ENCODE results near the gene CD27. TPM values are rescaled to one million over a fixed set of nuclear protein-coding genes. Genes with fewer than 3 reads are reported as not detected.

The CD27 gene
- total RNA-seq, 2 experiments from 2014 or later: 18.0 to 48.3 TPM

- no peak for DNase-seq (ENCODE audit: low spot score)
- ChIA-PET POLR2A (interaction anchor here (0.7 kb wide), 1 partner anchor 65 kb away, joined by 3 read pairs; no protein-coding TSS in a partner anchor), CTCF (ENCODE audit: unreplicated experiment) (no interaction called here)
- H4K20me1 ChIP-seq (ENCODE audit: insufficient read depth, low read length): no peaks in the 10 kb centered on the region
- H3K79me2 ChIP-seq (ENCODE audit: insufficient read depth, low read depth, low read length): no peaks in the 10 kb centered on the region
- no TSS peak for BruUV-seq (replicated peaks)
- intact Hi-C loops (cut with micrococcal nuclease; ENCODE audit: unreplicated experiment): no loop called here
- no peak overlapping the region for H3K27ac ChIP-seq (ENCODE audit: low read depth, low read length, poor library complexity, severe bottlenecking)
- no peaks in the 10 kb centered on the region for H3K9me2 ChIP-seq (ENCODE audit: insufficient read depth, low read length)
- H3K9me3 ChIP-seq (ENCODE audit: low read length): no peaks in the 10 kb centered on the region
- no peaks in the 10 kb centered on the region for H3K36me3 ChIP-seq (ENCODE audit: insufficient read depth, low read length)
- no peaks in the 10 kb centered on the region for H3K4me1 ChIP-seq (ENCODE audit: insufficient read depth, low read length, poor library complexity, severe bottlenecking)
- no peak overlapping the region for H3K4me3 ChIP-seq (ENCODE audit: low read depth, low read length, poor library complexity, severe bottlenecking)
- H2AFZ ChIP-seq (ENCODE audit: low read length): no peak overlapping the region
- H3K4me2 ChIP-seq (ENCODE audit: low read length): no peak overlapping the region
- TF ChIP-seq CTCF (conservative IDR thresholded peaks at IDR 0.05; ENCODE audit: low read length) (no peak), EZH2phosphoT487 (IDR thresholded peaks at IDR 0.05; ENCODE audit: borderline replicate concordance, low read depth, low read length) (no peak)
Measured at GRCh38 chr12:6399884-6400644, 44.7 kb upstream of the CD27 start.

GRCh38 chr12:6404390-6404789, 40.4 kb upstream of the CD27 start:
- no TSS peak for BruUV-seq (replicated peaks)
- H3K9me3 ChIP-seq (ENCODE audit: low read length): no peaks in the 10 kb centered on the region
- H3K4me1 ChIP-seq (ENCODE audit: insufficient read depth, low read length, poor library complexity, severe bottlenecking): no peaks in the 10 kb centered on the region
- ChIA-PET CTCF (ENCODE audit: unreplicated experiment) (interaction anchor here (0.6 kb wide), 1 partner anchor 32 kb away, joined by 4 read pairs; no protein-coding TSS in a partner anchor), POLR2A (interaction anchor here (0.7 kb wide), 2 partner anchors 19 to 102 kb away, joined by 5 read pairs; no protein-coding TSS in a partner anchor)
- no peak overlapping the region for H3K4me2 ChIP-seq (ENCODE audit: low read length)
- H3K36me3 ChIP-seq (ENCODE audit: insufficient read depth, low read length): no peaks in the 10 kb centered on the region
- no peak overlapping the region for H2AFZ ChIP-seq (ENCODE audit: low read length)
- H3K27ac ChIP-seq (ENCODE audit: low read depth, low read length, poor library complexity, severe bottlenecking): no peak overlapping the region
- H4K20me1 ChIP-seq (ENCODE audit: insufficient read depth, low read length): no peaks in the 10 kb centered on the region
- no peak overlapping the region for H3K4me3 ChIP-seq (ENCODE audit: low read depth, low read length, poor library complexity, severe bottlenecking)
- H3K79me2 ChIP-seq (ENCODE audit: insufficient read depth, low read depth, low read length): no peaks in the 10 kb centered on the region
- no peak for DNase-seq (ENCODE audit: low spot score)
- no peaks in the 10 kb centered on the region for H3K9me2 ChIP-seq (ENCODE audit: insufficient read depth, low read length)
- TF ChIP-seq EZH2phosphoT487 (IDR thresholded peaks at IDR 0.05; ENCODE audit: borderline replicate concordance, low read depth, low read length) (no peak), CTCF (conservative IDR thresholded peaks at IDR 0.05; ENCODE audit: low read length) (no peak)
- intact Hi-C loops (cut with micrococcal nuclease; ENCODE audit: unreplicated experiment): no loop called here

- no peak for DNase-seq (ENCODE audit: low spot score)
- Histone ChIP-seq H3K9me3 (ENCODE audit: low read length) (no peaks in the 10 kb centered on the region), H3K27ac (ENCODE audit: low read depth, low read length, poor library complexity, severe bottlenecking) (no peak overlapping the region), H3K4me2 (ENCODE audit: low read length) (no peak overlapping the region), H3K4me1 (ENCODE audit: insufficient read depth, low read length, poor library complexity, severe bottlenecking) (no peaks in the 10 kb centered on the region), H4K20me1 (ENCODE audit: insufficient read depth, low read length) (no peaks in the 10 kb centered on the region), H3K9me2 (ENCODE audit: insufficient read depth, low read length) (no peaks in the 10 kb centered on the region), H2AFZ (ENCODE audit: low read length) (no peak overlapping the region), H3K79me2 (ENCODE audit: insufficient read depth, low read depth, low read length) (no peaks in the 10 kb centered on the region), H3K4me3 (ENCODE audit: low read depth, low read length, poor library complexity, severe bottlenecking) (no peak overlapping the region), H3K36me3 (ENCODE audit: insufficient read depth, low read length) (no peaks in the 10 kb centered on the region)
- POLR2A ChIA-PET: interaction anchor here (0.6 kb wide), 1 partner anchor 806 kb away, joined by 3 read pairs; no protein-coding TSS in a partner anchor
- intact Hi-C loops (cut with micrococcal nuclease; ENCODE audit: unreplicated experiment): no loop called here
- CTCF ChIA-PET (ENCODE audit: unreplicated experiment): no interaction called here
- BruUV-seq (replicated peaks): no TSS peak
- no peak for TF ChIP-seq EZH2phosphoT487 (IDR thresholded peaks at IDR 0.05; ENCODE audit: borderline replicate concordance, low read depth, low read length)
- TF ChIP-seq CTCF (conservative IDR thresholded peaks at IDR 0.05; ENCODE audit: low read length): no peak
Measured at GRCh38 chr12:6405963-6406362, 38.8 kb upstream of the CD27 start.

All from OCI-LY7 (cell line).